ENCODE measurements around the gene TACC2.

TACC2 gene

DNA sequence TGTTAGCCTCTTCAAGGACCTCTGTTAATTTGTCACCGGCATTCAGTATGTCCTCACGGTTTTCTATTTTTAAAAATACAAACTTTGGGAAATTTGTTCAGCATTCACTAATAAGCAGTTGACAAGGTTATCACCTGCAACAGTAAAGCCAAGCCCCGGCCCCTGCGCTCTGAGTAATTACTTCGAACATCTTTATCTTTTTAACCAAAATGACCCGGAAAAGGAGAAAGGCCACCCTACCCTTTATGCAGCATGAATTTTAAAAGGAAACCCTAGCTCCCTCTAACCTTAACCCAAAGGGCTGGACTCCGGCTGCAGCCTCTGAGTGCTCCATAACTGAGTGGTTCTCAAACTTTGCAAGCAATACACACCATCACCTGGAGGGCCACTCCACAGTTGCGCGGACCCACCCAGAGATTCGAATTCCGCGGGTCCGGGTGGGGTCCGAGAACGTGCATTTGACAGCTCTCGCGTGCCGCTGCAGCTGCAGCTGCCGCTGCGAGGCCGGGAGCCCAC, 14.9 kb upstream of the TACC2 start:
- H3K27ac ChIP-seq = peak overlapping the region; percentile 94
- TF ChIP-seq CTCF (conservative IDR thresholded peaks at IDR 0.05) (no peak), ZFX (IDR thresholded peaks at IDR 0.05) (no peak)

- peak within 1 kb of the TSS; percentile 94 for H3K27ac ChIP-seq
- TF ChIP-seq CTCF (conservative IDR thresholded peaks at IDR 0.05) (peak; percentile 93; the same call in 1 of the 2 replicates), ZFX (IDR thresholded peaks at IDR 0.05) (peak; percentile 98)
These were observed 14.2 kb upstream of the TACC2 start, which contains the start of gene NSMCE4A for GRCh38 chr10:121974535-121975294. TSS of gene NSMCE4A (minus strand) at chr10:121975217. CDS start at chr10:121975165, 52 bp downstream.

DNA sequence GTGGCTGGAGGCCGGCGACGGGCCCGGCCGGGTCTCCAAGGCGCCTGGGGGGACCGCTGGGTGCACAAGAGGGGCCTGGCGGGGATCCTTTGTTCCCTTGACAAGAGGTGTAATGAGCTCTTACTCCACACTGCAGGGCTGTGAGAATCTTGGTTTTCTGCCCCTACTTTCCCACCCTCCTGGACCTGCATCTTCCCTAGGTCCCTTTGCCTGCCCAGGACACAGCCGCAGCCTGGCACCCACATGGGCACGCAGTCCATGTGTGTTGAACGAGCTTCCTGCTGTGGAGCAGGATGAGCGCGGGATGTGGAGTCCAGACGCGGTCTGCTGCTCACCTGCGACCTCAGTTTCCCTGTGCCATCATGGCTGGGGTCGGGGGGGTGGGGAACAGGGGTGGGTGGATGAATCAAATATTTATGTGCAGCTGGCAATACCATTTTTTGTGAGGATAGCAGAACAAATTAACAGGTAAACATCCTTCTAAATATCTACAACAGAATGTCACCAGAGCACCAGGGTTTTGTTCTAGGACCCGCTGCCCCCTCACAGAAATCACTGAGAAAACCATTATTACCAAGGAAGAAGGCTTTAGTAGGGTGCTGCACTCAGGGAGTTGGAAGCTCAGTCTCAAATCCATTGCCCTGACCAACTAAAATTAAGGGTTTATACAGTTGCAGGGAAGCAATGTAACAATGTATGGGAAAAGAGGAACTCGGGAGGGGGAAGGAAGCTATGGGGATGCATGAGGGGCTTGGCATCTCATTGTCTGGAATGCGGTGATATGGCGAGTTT, 13.5 kb upstream of the TACC2 start:
- no peak for TF ChIP-seq ZFX (IDR thresholded peaks at IDR 0.05)
- peak; percentile 70 for TF ChIP-seq CTCF (conservative IDR thresholded peaks at IDR 0.05)
- H3K27ac ChIP-seq = peak overlapping the region; percentile 94

- TF ChIP-seq ZFX (IDR thresholded peaks at IDR 0.05) = no peak
- no peak for TF ChIP-seq CTCF (conservative IDR thresholded peaks at IDR 0.05)
These were observed 12.4 kb upstream of the TACC2 start for GRCh38 chr10:121976607-121977006.

DNA sequence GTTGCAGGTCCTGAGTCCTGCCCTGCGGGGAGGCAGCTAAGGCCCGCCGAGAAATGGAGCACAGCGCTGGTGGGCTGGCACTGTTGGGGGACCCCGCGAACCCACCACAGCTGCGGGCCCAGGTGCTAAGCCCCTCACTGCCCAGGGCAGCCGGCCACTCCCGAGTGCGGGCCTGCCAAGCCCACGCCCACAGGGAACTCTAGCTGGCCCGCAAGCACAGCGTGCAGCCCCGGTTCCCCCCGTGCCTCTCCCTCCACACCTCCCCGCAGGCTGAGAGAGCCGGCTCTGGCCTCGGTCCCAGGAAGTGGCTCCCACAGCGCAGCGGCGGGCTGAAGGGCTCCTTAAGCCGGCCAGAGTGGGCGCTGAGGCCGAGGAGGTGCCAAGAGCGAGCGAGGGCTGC, 10.5 kb upstream of the TACC2 start:
- H3K27ac ChIP-seq = no peak overlapping the region
- TF ChIP-seq CTCF (conservative IDR thresholded peaks at IDR 0.05) (no peak), ZFX (IDR thresholded peaks at IDR 0.05) (no peak)

More at GRCh38 chr10:121976607-121977006, 12.4 kb upstream of the TACC2 start:
- no peak overlapping the region for H3K27ac ChIP-seq

GRCh38 chr10:121981346-121981745, 7.6 kb upstream of the TACC2 start:
- TF ChIP-seq CTCF (conservative IDR thresholded peaks at IDR 0.05) = no peak
- TF ChIP-seq ZFX (IDR thresholded peaks at IDR 0.05) = no peak
- no peak overlapping the region for H3K27ac ChIP-seq

GRCh38 chr10:121983852-121984251, 5.1 kb upstream of the TACC2 start:
- TF ChIP-seq CTCF (conservative IDR thresholded peaks at IDR 0.05) = no peak
- no peak for TF ChIP-seq ZFX (IDR thresholded peaks at IDR 0.05)
- no peak overlapping the region for H3K27ac ChIP-seq
